K562 (cell line): ENCODE measurements around the gene RNGTT. TPM values are rescaled to one million over a fixed set of nuclear protein-coding genes. Genes with fewer than 3 reads are reported as not detected.

ENCODE experiments used
- ATAC-seq: fragments of 200-7000 bp; cut with Tn5 transposase; 3 replicates; pipeline ENCODE4 v1.9.1; 2020; ENCODE audit warnings: moderate library complexity
- BruUV-seq: library from RNA; stranded (reverse); fragments of 400-500 nt; replicated peaks from 2 replicates; lab custom pipeline; 2021; lab: Mats Ljungman, UMichigan
- CTCF ChIA-PET: fragments of 300-600 bp; formaldehyde crosslinking; extraction: SDS; loops from one replicate; lab custom pipeline; 2021; ENCODE audit warnings: low intra/inter-chr PET ratio; lab: Yijun Ruan, JAX
- POLR2A ChIA-PET: fragments of 300-600, 350-650 bp; sonication (Branson Sonifier 250); formaldehyde crosslinking; extraction: SDS; loops from one replicate; lab custom pipeline; 2021; ENCODE audit warnings: antibody characterized with exemption, inconsistent platforms; lab: Yijun Ruan, JAX
- DNase-seq, 4 experiments: peaks; one replicate each; pipeline versions ENCODE4 v3.0.0 to v3.0.0-alpha.2; 2011 to 2018; ENCODE audit warnings: low spot score in 3 of 4, mixed read lengths in 3 of 4; ENCODE audit errors: extremely low read depth in 1 of 4
- FAIRE-seq: peaks from 2 replicates; lab custom pipeline; 2011; peaks lifted over from hg19 to GRCh38; lab: Jason Lieb, UNC
- H2AFZ ChIP-seq: 2 replicates; pipeline ENCODE4 v1.6.0; 2011; ENCODE audit warnings: low read depth, low read length, control low read depth, inconsistent platforms
- H3K27ac ChIP-seq: fragments of 200-600 bp; 3 replicates; pipeline ENCODE4 v1.8.0; 2011; ENCODE audit warnings: low read depth, mild to moderate bottlenecking, control low read depth, inconsistent platforms, low read length, moderate library complexity, mixed read lengths; ENCODE audit errors: extremely low read depth
- H3K27me3 ChIP-seq, 2 experiments: fragments of 300-600 bp in 1 of 2; 2 replicates in 1 of 2; 3 replicates in 1 of 2; pipeline versions ENCODE4 v1.6.0 to v1.8.0; 2011; ENCODE audit warnings: inconsistent platforms in 2 of 2, low read length in 2 of 2, mild to moderate bottlenecking in 1 of 2, mixed read lengths in 1 of 2, moderate library complexity in 1 of 2; ENCODE audit not compliant: control insufficient read depth in 2 of 2, insufficient read depth in 2 of 2
- H3K36me3 ChIP-seq: fragments of 300-600 bp; 3 replicates; pipeline ENCODE4 v1.8.0; 2011; ENCODE audit warnings: mild to moderate bottlenecking, low read length, inconsistent platforms; ENCODE audit not compliant: control insufficient read depth, insufficient read depth
- H3K4me1 ChIP-seq, 2 experiments: fragments of 200-600 bp in 1 of 2; replicated peaks in 1 of 2; 2 replicates in 1 of 2; 3 replicates in 1 of 2; pipeline versions ENCODE4 v1.5.1 to v1.8.0; 2011; ENCODE audit warnings: inconsistent platforms in 2 of 2, low read length in 2 of 2, mild to moderate bottlenecking in 1 of 2, mixed read lengths in 1 of 2, moderate library complexity in 1 of 2; ENCODE audit not compliant: control insufficient read depth in 2 of 2, insufficient read depth in 2 of 2
- H3K4me2 ChIP-seq: 2 replicates; pipeline ENCODE4 v1.6.1; 2011; ENCODE audit warnings: low read length, control low read depth, inconsistent platforms, mixed read lengths; ENCODE audit not compliant: insufficient read depth
- H3K4me3 ChIP-seq: fragments of 200-600 bp; sonication (generic), shearing (Covaris generic); 2 replicates; pipeline ENCODE4 v1.5.1; 2016; ENCODE audit warnings: control low read depth, inconsistent platforms
- H3K79me2 ChIP-seq: fragments of 200-600 bp; 3 replicates; pipeline ENCODE4 v1.8.0; 2011; ENCODE audit warnings: low read length, inconsistent platforms; ENCODE audit not compliant: control insufficient read depth, insufficient read depth
- H3K9ac ChIP-seq, 2 experiments: 2 replicates each; pipeline versions ENCODE4 v1.6.0 to v1.6.1; 2011; ENCODE audit warnings: low read depth in 2 of 2, low read length in 2 of 2, control low read depth in 1 of 2, inconsistent platforms in 1 of 2, mild to moderate bottlenecking in 1 of 2, mixed read lengths in 1 of 2; ENCODE audit not compliant: insufficient read depth in 1 of 2
- H3K9me1 ChIP-seq: one replicate; pipeline ENCODE4 v1.6.0; 2011; ENCODE audit warnings: inconsistent platforms, mild to moderate bottlenecking, low read length, moderate library complexity; ENCODE audit not compliant: control insufficient read depth, insufficient read depth
- H3K9me3 ChIP-seq: replicated peaks from 2 replicates; pipeline ENCODE4 v1.5.1; 2011; ENCODE audit warnings: low read depth, low read length, inconsistent platforms; ENCODE audit not compliant: control insufficient read depth, insufficient read depth
- H4K20me1 ChIP-seq: replicated peaks from 2 replicates; pipeline ENCODE4 v1.6.1; 2011; ENCODE audit warnings: low read length, inconsistent platforms, mixed read lengths; ENCODE audit not compliant: control insufficient read depth, insufficient read depth
- CAMTA2 ChIP-seq: fragments of 250-450 bp; sonication (Bioruptor Pico); conservative IDR thresholded peaks from 2 replicates; pipeline ENCODE4 v1.5.1; 2022
- DIDO1 ChIP-seq: fragments of 450-650 bp; IDR thresholded peaks from 2 replicates; pipeline ENCODE4 v1.6.1; 2016; ENCODE audit warnings: low read depth, missing biosample characterization, missing genetic modification characterization
- EHMT2 ChIP-seq: fragments of 450-650 bp; IDR thresholded peaks from 2 replicates; pipeline ENCODE4 v1.6.1; 2018; ENCODE audit warnings: antibody characterized with exemption
- HNRNPUL1 ChIP-seq: fragments of 200-400 bp; formaldehyde crosslinking; IDR thresholded peaks from 2 replicates; pipeline ENCODE4 v1.6.1; 2017; ENCODE audit warnings: low read length
- JUNB ChIP-seq: fragments of 450-650 bp; formaldehyde crosslinking; conservative IDR thresholded peaks from 2 replicates; pipeline ENCODE4 v1.4.0; 2020; ENCODE audit warnings: mild to moderate bottlenecking
- MTF1 ChIP-seq: fragments of 250-450 bp; sonication (Bioruptor Pico); IDR thresholded peaks from 2 replicates; pipeline ENCODE4 v1.9.0; 2021; ENCODE audit warnings: moderate library complexity, mild to moderate bottlenecking, inconsistent platforms, borderline replicate concordance
- NCOA1 ChIP-seq: fragments of 450-650 bp; IDR thresholded peaks from 2 replicates; pipeline ENCODE4 v1.6.1; 2016; ENCODE audit warnings: low read depth
- PTRF ChIP-seq: fragments of 450-650 bp; IDR thresholded peaks from 2 replicates; pipeline ENCODE4 v1.6.1; 2016; ENCODE audit warnings: mild to moderate bottlenecking, missing genetic modification characterization, missing compliant biosample characterization
- SMAD4 ChIP-seq: fragments of 250-450 bp; sonication (Bioruptor Pico); conservative IDR thresholded peaks from 2 replicates; pipeline ENCODE4 v1.8.0; 2021; ENCODE audit warnings: inconsistent platforms, mild to moderate bottlenecking, moderate library complexity
- ZBTB12 ChIP-seq: fragments of 250-450 bp; sonication (Bioruptor Pico); IDR thresholded peaks from 2 replicates; pipeline ENCODE4 v1.4.0; 2020
- ZBTB26 ChIP-seq: fragments of 450-650 bp; formaldehyde crosslinking; IDR thresholded peaks from 2 replicates; pipeline ENCODE4 v1.4.0; 2022; ENCODE audit warnings: missing genetic modification characterization
- ZNF24 ChIP-seq: fragments of 450-650 bp; IDR thresholded peaks from 2 replicates; pipeline ENCODE4 v1.6.1; 2016
- ZNF398 ChIP-seq: fragments of 250-450 bp; sonication (Bioruptor Pico); IDR thresholded peaks from 2 replicates; pipeline ENCODE4 v1.8.0; 2021; ENCODE audit warnings: moderate library complexity, mild to moderate bottlenecking, inconsistent platforms
- ZNF740 ChIP-seq, 3 experiments: fragments of 200-800 bp in 1 of 3; sonication (Bioruptor generic) in 1 of 3; sonication (generic) in 1 of 3; formaldehyde crosslinking in 1 of 3; IDR thresholded peaks; 2 replicates each; pipeline versions ENCODE4 v1.6.1 to v1.8.0; 2016 to 2022; ENCODE audit warnings: mild to moderate bottlenecking in 2 of 3, missing compliant biosample characterization in 2 of 3, missing genetic modification characterization in 2 of 3, missing genetic modification reagents in 1 of 3
- WGBS: fragments of 100-300 bp; shearing (Covaris generic); methylation state at CpG from one replicate; pipeline ENCODE4 v1.1.6; 2016; ENCODE audit warnings: low coverage, mixed read lengths; ENCODE audit not compliant: insufficient coverage; ENCODE audit errors: missing lambda C conversion rate; 5-methylcytosine and 5-hydroxymethylcytosine counted together
- in situ Hi-C: fragments of 300-500 bp; cut with MboI; formaldehyde crosslinking; loops from 4 replicates; pipeline ENCODE4 v1.15.0; 2018; ENCODE audit warnings: inconsistent platforms, mixed read lengths
- intact Hi-C: fragments of 100-400 bp; cut with micrococcal nuclease; formaldehyde crosslinking; loops from 2 replicates; pipeline ENCODE4 v1.14.2; 2022
- polyA plus RNA-seq, 8 experiments: library from polyadenylated mRNA; depleted of rRNA in 4 of 8; stranded (reverse) in 5 of 8; unstranded in 3 of 8; fragments of >200 nt; fragmentation: Nextera tagmentation in 2 of 8; fragmentation: Illumina TruSeq in 1 of 8; extraction: Ambion mirVana in 2 of 8; extraction: Trizol in 1 of 8; gene quantifications; 2 replicates each; pipeline versions ENCODE4 v1.2.1 to v1.2.3, GENCODE V29; 2011 to 2014; ENCODE audit warnings: inconsistent platforms in 1 of 8, missing spikeins in 1 of 8
- total RNA-seq, 7 experiments: library from RNA; depleted of rRNA in 6 of 7; stranded (reverse); fragments of >200 nt in 6 of 7; fragmentation: Illumina TruSeq in 2 of 7; extraction: Trizol in 2 of 7; gene quantifications; 2 replicates each; pipeline versions ENCODE4 v1.2.1 to v1.2.3, GENCODE V29; 2011 to 2021; ENCODE audit warnings: low replicate concordance in 1 of 7

Gene RNGTT
- total and polyA plus RNA-seq, 9 of the 15 experiments (the other 6 are each of a cell fraction or from before 2014, with no cell fraction given), result 6.1 to 31.7 (median 19.5) TPM

DNA sequence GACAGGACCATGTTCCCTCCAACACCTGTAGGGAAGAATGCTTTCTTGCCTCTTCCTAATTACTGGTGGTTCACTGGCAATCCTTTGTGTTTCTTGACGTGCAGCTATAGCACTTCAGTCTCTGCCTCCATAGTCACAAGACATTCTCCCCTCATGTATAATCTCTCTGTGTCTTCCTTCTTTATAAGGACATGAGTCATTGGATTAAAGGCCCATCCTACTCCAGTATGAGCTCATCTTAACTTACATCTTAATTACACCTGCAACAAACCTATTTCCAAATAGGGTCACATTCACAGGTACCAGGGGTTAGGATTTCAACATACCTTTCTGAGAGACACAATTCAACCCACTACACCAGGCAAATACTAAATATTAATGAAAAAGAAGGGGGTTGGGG lies 213.6 kb downstream of the RNGTT start:
- Histone ChIP-seq H3K79me2 (no peaks in the 10 kb centered on the region), H3K4me1 (no peaks in the 10 kb centered on the region), H3K9me1 (no peaks in the 10 kb centered on the region), H3K9me3 (no peaks in the 10 kb centered on the region), H3K36me3 (no peaks in the 10 kb centered on the region), H3K4me2 (no peak overlapping the region), H3K4me3 (no peak overlapping the region), H3K9ac (no peak overlapping the region), H3K27me3 (no peaks in the 10 kb centered on the region), H2AFZ (no peak overlapping the region), H3K27ac (no peak overlapping the region), H4K20me1 (no peaks in the 10 kb centered on the region)
- CTCF ChIA-PET, result no interaction called here
- no TSS peak for BruUV-seq
- no peak for FAIRE-seq
- in situ Hi-C loops (no loop called here), intact Hi-C loops (no loop called here)
- POLR2A ChIA-PET, result interaction anchor here (0.6 kb wide), 1 partner anchor 321 kb away, joined by 3 read pairs; no protein-coding TSS in a partner anchor
- WGBS, result 94% methylated on average over 1 of the region's 1 CpG
- no peak for ATAC-seq
- no peak for DNase-seq
- no peak for TF ChIP-seq ZBTB12
- no peak for TF ChIP-seq SMAD4 (CRISPR knock-in tag)
- no peak for TF ChIP-seq MTF1 (CRISPR knock-in tag)
- no peak for TF ChIP-seq PTRF (tag)
- no peak for TF ChIP-seq JUNB
- TF ChIP-seq ZNF740 (CRISPR knock-in tag; IDR thresholded peaks at IDR 0.05), result no peak
- no peak for TF ChIP-seq ZNF740 (tag; IDR thresholded peaks at IDR 0.05)
- TF ChIP-seq CAMTA2 (CRISPR knock-in tag), result no peak
- TF ChIP-seq ZNF398 (CRISPR knock-in tag), result no peak
- no peak for TF ChIP-seq ZBTB26 (CRISPR knock-in tag)
- TF ChIP-seq ZNF24, result no peak
- TF ChIP-seq NCOA1, result no peak
- no peak for TF ChIP-seq DIDO1 (tag)
- no peak for TF ChIP-seq HNRNPUL1
- TF ChIP-seq EHMT2, result no peak
